ENCODE data around the gene BPIFB3.

DNA sequence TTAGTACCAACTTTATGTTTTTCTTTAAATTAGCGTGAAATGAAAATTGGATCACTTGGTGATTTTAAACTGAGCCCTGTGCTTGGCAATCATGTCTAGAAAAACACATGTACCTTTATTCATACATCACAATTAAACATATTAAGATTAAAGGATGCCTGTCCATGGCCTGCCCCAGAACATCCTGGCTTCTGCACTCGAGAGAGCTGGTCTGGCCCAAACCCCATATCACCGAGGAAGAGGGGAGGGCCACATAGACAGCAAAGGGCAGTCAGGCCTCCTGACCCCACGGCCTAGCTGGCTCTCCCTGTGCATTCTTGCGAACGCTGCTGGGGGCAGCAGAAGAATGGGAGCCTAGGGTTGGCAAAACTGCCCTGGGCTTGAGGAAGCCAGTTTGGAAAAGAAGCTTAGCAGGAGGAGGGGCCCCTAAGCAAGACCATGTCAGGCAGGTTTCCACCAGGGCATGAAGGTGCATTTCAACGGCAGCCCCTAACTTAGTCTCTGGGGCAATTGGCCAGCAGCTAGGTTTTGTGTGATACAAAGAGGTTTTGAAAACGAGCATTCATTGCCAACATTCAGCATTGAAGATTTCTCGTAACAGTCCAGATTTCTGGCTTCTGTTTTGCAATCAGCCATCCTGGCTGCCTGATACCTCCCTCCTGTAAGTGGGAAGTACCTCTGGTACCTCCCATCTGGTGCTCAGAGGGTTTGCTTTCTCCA lies 8.6 kb downstream of the BPIFB3 start:
- TF ChIP-seq EZH2 (IDR thresholded peaks at IDR 0.05; ENCODE audit: borderline replicate concordance, low read depth, low read length, poor library complexity, severe bottlenecking), result no peak
- TF ChIP-seq, protein P1, sequence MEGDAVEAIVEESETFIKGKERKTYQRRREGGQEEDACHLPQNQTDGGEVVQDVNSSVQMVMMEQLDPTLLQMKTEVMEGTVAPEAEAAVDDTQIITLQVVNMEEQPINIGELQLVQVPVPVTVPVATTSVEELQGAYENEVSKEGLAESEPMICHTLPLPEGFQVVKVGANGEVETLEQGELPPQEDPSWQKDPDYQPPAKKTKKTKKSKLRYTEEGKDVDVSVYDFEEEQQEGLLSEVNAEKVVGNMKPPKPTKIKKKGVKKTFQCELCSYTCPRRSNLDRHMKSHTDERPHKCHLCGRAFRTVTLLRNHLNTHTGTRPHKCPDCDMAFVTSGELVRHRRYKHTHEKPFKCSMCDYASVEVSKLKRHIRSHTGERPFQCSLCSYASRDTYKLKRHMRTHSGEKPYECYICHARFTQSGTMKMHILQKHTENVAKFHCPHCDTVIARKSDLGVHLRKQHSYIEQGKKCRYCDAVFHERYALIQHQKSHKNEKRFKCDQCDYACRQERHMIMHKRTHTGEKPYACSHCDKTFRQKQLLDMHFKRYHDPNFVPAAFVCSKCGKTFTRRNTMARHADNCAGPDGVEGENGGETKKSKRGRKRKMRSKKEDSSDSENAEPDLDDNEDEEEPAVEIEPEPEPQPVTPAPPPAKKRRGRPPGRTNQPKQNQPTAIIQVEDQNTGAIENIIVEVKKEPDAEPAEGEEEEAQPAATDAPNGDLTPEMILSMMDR (conservative IDR thresholded peaks at IDR 0.05; ENCODE audit: low read depth, low read length), result no peak

Measured in A673 (cell line).